Right atrium auricular region (tissue), 2 donors: ENCODE measurements around the gene CACNA1C. TPM values are rescaled to one million over a fixed set of nuclear protein-coding genes. Genes with fewer than 3 reads are reported as not detected.

Experiments
- DNase-seq: peaks from one replicate; pipeline ENCODE4 v3.0.0-alpha.2; 2019; ENCODE audit warnings: low spot score
- H3K27ac ChIP-seq, 2 donors: fragments of 200-600 bp; sonication (generic); 1 replicate in 1 of 2; 2 replicates in 1 of 2; pipeline ENCODE4 v1.5.1; 2016 to 2019
- H3K27me3 ChIP-seq, 2 donors: fragments of 200-600 bp; sonication (generic); one replicate each; pipeline versions ENCODE4 v1.5.1 to v1.6.0; 2017 to 2019
- H3K36me3 ChIP-seq: fragments of 200-600 bp; sonication (generic); one replicate; pipeline ENCODE4 v1.5.1; 2016
- H3K4me1 ChIP-seq, 2 donors: fragments of 200-600 bp; sonication (generic); one replicate each; pipeline versions ENCODE4 v1.5.1 to v1.6.0; 2017 to 2019
- H3K4me3 ChIP-seq, 2 donors: fragments of 200-600 bp; sonication (generic); 1 replicate in 1 of 2; 2 replicates in 1 of 2; pipeline ENCODE4 v1.5.1; 2017 to 2019; ENCODE audit warnings: mild to moderate bottlenecking in 1 of 2, moderate library complexity in 1 of 2
- H3K9me3 ChIP-seq, 2 donors: fragments of 200-600 bp; sonication (generic); one replicate each; pipeline ENCODE4 v1.5.1; 2019
- total RNA-seq, 2 donors: library from RNA; depleted of rRNA; stranded (reverse); fragments of >200 nt; gene quantifications; one replicate each; pipeline ENCODE4 v1.1.0, GENCODE V29; 2016
- TF ChIP-seq, protein P1 (sequence below), 2 donors: fragments of 200-600 bp; sonication (generic); IDR thresholded peaks; one replicate each; pipeline ENCODE4 v1.5.1; 2019; ENCODE audit warnings: antibody characterized with exemption in 2 of 2

Gene CACNA1C
- total RNA-seq, 2 donors from 2014 or later = 83.1 to 93.6 TPM

DNA sequence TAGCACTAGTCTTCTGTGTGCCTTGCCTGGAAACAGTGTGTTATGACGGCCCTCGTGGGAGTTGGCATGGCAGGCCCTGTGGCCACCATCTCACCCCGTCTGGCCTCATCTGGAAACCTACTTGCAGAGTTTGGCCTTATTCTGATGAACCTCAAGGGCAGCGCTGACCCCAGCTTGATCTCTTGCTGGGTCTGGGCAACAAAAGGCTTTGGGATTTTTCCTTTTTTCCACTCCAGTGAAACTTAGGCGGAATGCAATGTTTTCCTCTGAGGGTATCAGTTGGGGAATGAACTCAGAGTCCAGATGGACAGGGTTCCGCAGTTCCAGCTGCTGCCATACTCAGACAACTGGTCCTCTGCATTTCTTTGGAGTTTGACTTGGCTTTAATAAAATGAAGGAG, 15.9 kb downstream of the CACNA1C start:
- no peaks in the 10 kb centered on the region for H3K27me3 ChIP-seq
- DNase-seq = no peak
- TF ChIP-seq, protein P1, sequence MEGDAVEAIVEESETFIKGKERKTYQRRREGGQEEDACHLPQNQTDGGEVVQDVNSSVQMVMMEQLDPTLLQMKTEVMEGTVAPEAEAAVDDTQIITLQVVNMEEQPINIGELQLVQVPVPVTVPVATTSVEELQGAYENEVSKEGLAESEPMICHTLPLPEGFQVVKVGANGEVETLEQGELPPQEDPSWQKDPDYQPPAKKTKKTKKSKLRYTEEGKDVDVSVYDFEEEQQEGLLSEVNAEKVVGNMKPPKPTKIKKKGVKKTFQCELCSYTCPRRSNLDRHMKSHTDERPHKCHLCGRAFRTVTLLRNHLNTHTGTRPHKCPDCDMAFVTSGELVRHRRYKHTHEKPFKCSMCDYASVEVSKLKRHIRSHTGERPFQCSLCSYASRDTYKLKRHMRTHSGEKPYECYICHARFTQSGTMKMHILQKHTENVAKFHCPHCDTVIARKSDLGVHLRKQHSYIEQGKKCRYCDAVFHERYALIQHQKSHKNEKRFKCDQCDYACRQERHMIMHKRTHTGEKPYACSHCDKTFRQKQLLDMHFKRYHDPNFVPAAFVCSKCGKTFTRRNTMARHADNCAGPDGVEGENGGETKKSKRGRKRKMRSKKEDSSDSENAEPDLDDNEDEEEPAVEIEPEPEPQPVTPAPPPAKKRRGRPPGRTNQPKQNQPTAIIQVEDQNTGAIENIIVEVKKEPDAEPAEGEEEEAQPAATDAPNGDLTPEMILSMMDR (IDR thresholded peaks at IDR 0.05) = no peak
- peaks cover 0 to 30% of the 10 kb centered on the region in 2 donors for H3K4me1 ChIP-seq
- H3K36me3 ChIP-seq = peaks cover 5% of the 10 kb centered on the region
- H3K27ac ChIP-seq = peak overlapping the region; percentile 35 to 54
- no peak overlapping the region for H3K4me3 ChIP-seq
- H3K9me3 ChIP-seq = peaks cover 3 to 9% of the 10 kb centered on the region in 2 donors

DNA sequence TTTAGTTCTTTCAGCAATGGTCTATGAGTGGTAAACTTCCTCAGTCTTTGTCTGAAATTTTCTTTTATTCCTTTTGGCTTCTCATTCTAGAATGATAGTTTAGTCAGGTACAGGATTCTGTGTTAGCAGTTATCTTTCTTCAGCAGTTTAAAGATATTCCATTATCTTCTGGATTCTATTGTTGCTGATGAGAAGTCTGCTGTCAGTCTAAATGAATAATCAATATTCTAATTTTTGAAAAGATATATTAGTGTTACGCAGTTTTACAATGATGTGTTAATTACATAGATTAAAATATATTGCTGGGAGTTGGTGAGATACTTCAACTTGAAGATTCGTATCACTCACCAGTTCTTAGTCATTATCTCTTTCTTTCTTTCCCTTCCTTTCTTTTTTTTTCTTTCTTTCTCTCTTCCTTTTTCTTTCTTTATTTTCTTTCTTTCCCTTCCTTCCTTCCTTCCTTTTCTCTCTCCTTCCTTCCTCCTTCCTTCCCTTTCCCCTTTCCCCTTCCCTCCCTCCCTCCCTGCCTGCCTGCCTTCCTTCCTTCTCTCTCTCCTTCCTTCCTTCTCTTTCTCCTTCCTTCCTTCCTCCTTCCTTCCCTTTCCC, 17.8 kb downstream of the CACNA1C start:
- H3K27ac ChIP-seq = no peak overlapping the region
- TF ChIP-seq, protein P1 (IDR thresholded peaks at IDR 0.05) = no peak
- peaks cover 0 to 33% of the 10 kb centered on the region in 2 donors for H3K4me1 ChIP-seq
- H3K9me3 ChIP-seq = peaks cover 3 to 9% of the 10 kb centered on the region in 2 donors
- DNase-seq = no peak
- no peaks in the 10 kb centered on the region for H3K27me3 ChIP-seq
- no peak overlapping the region for H3K4me3 ChIP-seq
- H3K36me3 ChIP-seq = no peaks in the 10 kb centered on the region

DNA sequence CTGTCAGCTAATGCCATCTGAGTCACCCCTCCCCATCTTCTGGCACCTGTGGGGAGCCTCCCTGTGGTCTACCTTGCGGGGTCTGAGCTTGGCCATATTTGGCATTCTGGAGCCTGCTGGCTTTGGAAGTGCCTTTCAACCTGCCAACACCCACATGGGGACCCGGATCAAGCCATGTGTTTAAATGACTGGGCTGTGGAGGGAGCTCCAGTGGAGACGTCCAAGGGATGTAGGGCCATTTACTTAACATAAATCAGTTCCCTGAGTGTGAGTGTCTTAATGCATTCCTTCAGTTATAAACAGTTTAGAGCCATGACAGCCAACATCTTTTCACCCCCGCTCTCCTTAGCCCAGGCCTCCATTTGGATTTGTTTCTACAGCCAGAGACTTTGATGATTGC, 22.0 kb downstream of the CACNA1C start:
- Histone ChIP-seq H3K4me1 (peaks cover 0 to 49% of the 10 kb centered on the region in 2 donors), H3K4me3 (no peak overlapping the region), H3K9me3 (peaks cover under 1 to 9% of the 10 kb centered on the region in 2 donors), H3K36me3 (no peaks in the 10 kb centered on the region), H3K27ac (peak overlapping the region; percentile 76 to 97), H3K27me3 (no peaks in the 10 kb centered on the region)
- TF ChIP-seq, protein P1 (IDR thresholded peaks at IDR 0.05) = no peak
- DNase-seq = no peak

DNA sequence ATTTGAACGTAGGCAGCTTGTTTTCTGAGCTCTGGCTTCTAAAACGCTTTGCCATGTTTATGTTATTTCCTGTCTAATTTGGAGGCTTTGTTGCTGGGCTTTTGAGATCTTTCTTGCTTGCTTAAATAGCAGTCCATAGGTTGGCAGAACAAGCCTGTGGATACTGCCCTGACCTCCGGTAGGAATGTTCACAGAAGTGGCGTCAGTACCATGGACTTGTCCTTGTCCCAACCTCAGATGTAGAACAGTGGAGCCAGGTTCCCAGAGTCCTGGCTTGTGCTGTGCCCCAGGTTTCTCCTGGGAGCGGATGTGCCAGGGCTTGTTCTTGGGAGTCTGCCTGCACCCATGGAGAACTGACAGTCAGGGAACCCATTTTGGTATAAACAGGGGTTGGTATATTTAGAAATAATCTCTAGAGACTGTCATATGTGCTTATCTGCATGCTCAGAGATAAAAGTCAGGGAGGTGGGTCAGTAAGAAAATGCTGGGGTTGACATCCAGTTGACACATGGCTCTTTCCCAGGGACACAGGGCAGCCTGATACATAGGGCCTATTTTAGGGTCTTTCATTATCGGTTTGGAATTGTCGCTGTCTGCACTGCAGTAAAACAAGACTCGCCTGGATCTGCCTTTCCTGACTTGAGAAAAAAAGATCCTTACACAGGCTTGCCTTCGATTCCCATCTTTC, 22.9 kb downstream of the CACNA1C start:
- Histone ChIP-seq H3K27ac (peak overlapping the region; percentile 76 to 97), H3K4me3 (no peak overlapping the region), H3K36me3 (no peaks in the 10 kb centered on the region), H3K27me3 (no peaks in the 10 kb centered on the region), H3K4me1 (peaks cover 0 to 49% of the 10 kb centered on the region in 2 donors), H3K9me3 (peaks cover 0 to 2% of the 10 kb centered on the region in 2 donors)
- TF ChIP-seq, protein P1 (IDR thresholded peaks at IDR 0.05) = no peak
- DNase-seq = peak; percentile 69

DNA sequence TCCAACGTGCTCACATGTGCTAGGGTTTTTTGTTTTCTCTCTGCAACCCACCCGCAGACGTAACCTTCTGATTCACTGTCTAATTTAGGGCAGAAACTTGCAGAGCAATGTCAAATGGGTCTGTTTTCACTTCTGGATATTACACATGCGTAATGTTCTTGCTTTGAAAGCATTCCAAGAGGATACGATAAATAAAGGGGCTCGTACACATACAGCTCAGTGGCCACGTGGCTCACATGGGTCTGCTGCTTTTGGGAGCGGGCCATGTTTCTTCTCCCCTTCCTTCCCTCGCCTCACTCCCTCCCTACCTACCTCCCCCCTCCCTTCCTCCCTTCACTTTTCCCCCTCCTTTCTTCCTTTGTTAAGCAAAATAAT, 23.4 kb downstream of the CACNA1C start:
- Histone ChIP-seq H3K36me3 (no peaks in the 10 kb centered on the region), H3K27me3 (no peaks in the 10 kb centered on the region), H3K4me1 (peaks cover 0 to 49% of the 10 kb centered on the region in 2 donors), H3K4me3 (no peak overlapping the region), H3K9me3 (no peaks in the 10 kb centered on the region), H3K27ac (peak overlapping the region; percentile 76 to 97)
- no peak for DNase-seq
- TF ChIP-seq, protein P1 (IDR thresholded peaks at IDR 0.05) = no peak
